Stimulated activated CD4-positive, alpha-beta T cell treated with anti-CD3 and anti-CD28 coated beads, Interleukin-15, amount 100 ng/mL, for 24 hours (primary cell): ENCODE data around the gene GOLIM4.
"Not testable (repeated sequence)": the region's sequence is repeated elsewhere in the genome, so short reads cannot be mapped to it uniquely, and the experiment has no call there.

ENCODE experiments used
- DNase-seq: peaks from one replicate; pipeline ENCODE4 v3.0.0-alpha.2; 2020

The GOLIM4 gene

GRCh38 chr3:168095611-168096209 lies at the start of gene GOLIM4:
Gene GOLIM4 (minus strand): TSS chr3:168095924. CDS start chr3:168095285, 639 bp downstream.
- DNase-seq = peak; percentile 75

- DNase-seq = no peak
These were observed 45.8 kb upstream of the GOLIM4 start for GRCh38 chr3:168141405-168141998.

- DNase-seq = no peak
These were observed 44.2 kb upstream of the GOLIM4 start for GRCh38 chr3:168139947-168140346.

GRCh38 chr3:168138421-168138820 lies 42.7 kb upstream of the GOLIM4 start:
- no peak for DNase-seq

GRCh38 chr3:168134931-168135330 lies 39.2 kb upstream of the GOLIM4 start:
- DNase-seq = no peak

- DNase-seq = not testable (repeated sequence)
These were observed 34.5 kb upstream of the GOLIM4 start for GRCh38 chr3:168130250-168130649.

GRCh38 chr3:168128463-168128862 lies 32.7 kb upstream of the GOLIM4 start:
- not testable (repeated sequence) for DNase-seq

GRCh38 chr3:168127466-168127865 lies 31.7 kb upstream of the GOLIM4 start:
- no peak for DNase-seq

GRCh38 chr3:168124791-168125190 lies 29.1 kb upstream of the GOLIM4 start:
- DNase-seq = no peak

- DNase-seq = no peak
These were observed 28.6 kb upstream of the GOLIM4 start for GRCh38 chr3:168124291-168124690.

- no peak for DNase-seq
These were observed 27.8 kb upstream of the GOLIM4 start for GRCh38 chr3:168123201-168124176.

- DNase-seq = no peak
These were observed 25.7 kb upstream of the GOLIM4 start for GRCh38 chr3:168121184-168122017.

GRCh38 chr3:168117853-168118313 lies 22.2 kb upstream of the GOLIM4 start:
- DNase-seq = no peak

GRCh38 chr3:168117059-168117458 lies 21.3 kb upstream of the GOLIM4 start:
- DNase-seq = no peak

- DNase-seq = no peak
These were observed 20.6 kb upstream of the GOLIM4 start for GRCh38 chr3:168116279-168116678.

- no peak for DNase-seq
These were observed 18.1 kb upstream of the GOLIM4 start for GRCh38 chr3:168113848-168114247.

GRCh38 chr3:168112894-168113293 lies 17.2 kb upstream of the GOLIM4 start:
- DNase-seq = no peak

GRCh38 chr3:168104361-168104760 lies 8.6 kb upstream of the GOLIM4 start:
- no peak for DNase-seq

- no peak for DNase-seq
These were observed 7.1 kb upstream of the GOLIM4 start for GRCh38 chr3:168102735-168103410.

GRCh38 chr3:168100777-168101492 lies 5.2 kb upstream of the GOLIM4 start:
- DNase-seq = no peak

GRCh38 chr3:168097381-168097780 lies 1.7 kb upstream of the GOLIM4 start:
- DNase-seq = no peak
